PC-9 (cell line): ENCODE results near the gene DDX43. TPM values are rescaled to one million over a fixed set of nuclear protein-coding genes. Genes with fewer than 3 reads are reported as not detected.
A peak's percentile ranks its signal among the peaks of the same experiment; 100 is the strongest.

Source experiments
- BruUV-seq: library from RNA; stranded (reverse); fragments of 400-500 nt; replicated peaks from 2 replicates; lab custom pipeline; 2021; lab: Mats Ljungman, UMichigan
- CTCF ChIA-PET: fragments of 300-600 bp; sonication (Branson Sonifier 250); formaldehyde crosslinking; loops from one replicate; lab custom pipeline; 2022; ENCODE audit warnings: antibody characterized with exemption; lab: Charles Lee
- POLR2A ChIA-PET: fragments of 300-600 bp; sonication (Branson Sonifier 250); formaldehyde crosslinking; loops from one replicate; lab custom pipeline; 2022; ENCODE audit warnings: antibody characterized with exemption; ENCODE audit not compliant: unreplicated experiment; lab: Charles Lee
- DNase-seq, 2 experiments: peaks; one replicate each; pipeline versions ENCODE4 v3.0.0 to v3.0.0-alpha.2; 2015 to 2022; ENCODE audit warnings: mixed read lengths in 1 of 2
- H2AFZ ChIP-seq: fragments of 200-600 bp; sonication (generic); 2 replicates; pipeline ENCODE4 v1.8.1; 2017; ENCODE audit warnings: antibody characterized with exemption
- H3F3A ChIP-seq: fragments of 200-600 bp; sonication (generic); 2 replicates; pipeline ENCODE4 v1.8.1; 2017; ENCODE audit warnings: antibody characterized with exemption, mild to moderate bottlenecking, low read depth; ENCODE audit not compliant: insufficient read depth
- H3K27ac ChIP-seq: fragments of 200-600 bp; sonication (generic); 2 replicates; pipeline ENCODE4 v1.6.1; 2016; ENCODE audit warnings: mixed run types
- H3K27me3 ChIP-seq: fragments of 200-600 bp; sonication (generic); 2 replicates; pipeline ENCODE4 v1.6.1; 2016; ENCODE audit warnings: low read depth, mixed run types; ENCODE audit not compliant: insufficient read depth
- H3K36me3 ChIP-seq: fragments of 200-600 bp; sonication (generic); 2 replicates; pipeline ENCODE4 v1.6.1; 2016; ENCODE audit warnings: low read depth, mixed run types
- H3K4me1 ChIP-seq: fragments of 200-600 bp; sonication (generic); replicated peaks from 2 replicates; pipeline ENCODE4 v1.6.1; 2016; ENCODE audit warnings: mixed run types; ENCODE audit not compliant: insufficient read depth
- H3K4me2 ChIP-seq: fragments of 200-600 bp; sonication (generic); 2 replicates; pipeline ENCODE4 v1.6.1; 2017; ENCODE audit warnings: mixed run types
- H3K4me3 ChIP-seq: fragments of 200-600 bp; sonication (generic); 2 replicates; pipeline ENCODE4 v1.6.1; 2016; ENCODE audit warnings: mixed run types
- H3K79me2 ChIP-seq: fragments of 200-600 bp; sonication (generic); 2 replicates; pipeline ENCODE4 v1.6.1; 2017; ENCODE audit warnings: low read depth, mixed run types
- H3K9me2 ChIP-seq: fragments of 200-600 bp; sonication (generic); 2 replicates; pipeline ENCODE4 v1.8.1; 2017; ENCODE audit warnings: mild to moderate bottlenecking; ENCODE audit not compliant: insufficient read depth
- H3K9me3 ChIP-seq: fragments of 200-600 bp; sonication (generic); 2 replicates; pipeline ENCODE4 v1.8.1; 2016; ENCODE audit warnings: low read depth; ENCODE audit not compliant: insufficient read depth
- H4K20me1 ChIP-seq: fragments of 200-600 bp; sonication (generic); 2 replicates; pipeline ENCODE4 v1.8.1; 2017; ENCODE audit not compliant: insufficient read depth
- EZH2 ChIP-seq: fragments of 200-600 bp; sonication (generic); IDR thresholded peaks from 2 replicates; pipeline ENCODE4 v1.8.0; 2017; ENCODE audit warnings: antibody characterized with exemption, low read depth
- intact Hi-C: fragments of 100-400 bp; cut with micrococcal nuclease; formaldehyde crosslinking; loops from one replicate; pipeline ENCODE4 v1.10.0; 2022; ENCODE audit not compliant: unreplicated experiment
- total RNA-seq: library from RNA; stranded (reverse); gene quantifications from 2 replicates; pipeline ENCODE4 v1.2.3, GENCODE V29; 2021
- TF ChIP-seq, protein P1 (sequence below): fragments of 200-600 bp; sonication (generic); conservative IDR thresholded peaks from 2 replicates; pipeline ENCODE4 v1.6.1; 2017; ENCODE audit warnings: mixed run types, antibody characterized with exemption, mild to moderate bottlenecking, moderate library complexity

Gene DDX43
- total RNA-seq, 1 experiment from 2014 or later: 5.0 TPM

DNA sequence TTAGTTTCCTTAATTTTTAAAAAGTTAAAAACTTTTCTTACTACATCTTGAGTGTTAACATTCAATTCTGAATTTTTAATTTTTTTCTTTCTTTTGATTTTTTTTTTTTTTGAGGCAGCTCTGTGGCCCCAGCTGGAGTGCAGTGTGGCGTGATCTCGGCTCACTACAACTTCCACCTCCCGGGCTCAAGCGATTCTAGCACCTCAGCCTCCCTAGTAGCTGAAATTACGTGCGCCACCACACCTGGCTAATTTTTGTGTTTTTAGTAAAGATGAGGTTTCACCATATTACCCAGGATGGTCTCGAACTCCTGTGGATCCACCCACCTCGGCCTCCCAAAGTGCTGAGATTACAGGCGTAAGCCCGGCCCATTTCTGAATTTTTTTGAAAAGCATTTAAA lies 1.2 kb downstream of the DDX43 start:
- TF ChIP-seq EZH2: no peak
- TF ChIP-seq, protein P1, sequence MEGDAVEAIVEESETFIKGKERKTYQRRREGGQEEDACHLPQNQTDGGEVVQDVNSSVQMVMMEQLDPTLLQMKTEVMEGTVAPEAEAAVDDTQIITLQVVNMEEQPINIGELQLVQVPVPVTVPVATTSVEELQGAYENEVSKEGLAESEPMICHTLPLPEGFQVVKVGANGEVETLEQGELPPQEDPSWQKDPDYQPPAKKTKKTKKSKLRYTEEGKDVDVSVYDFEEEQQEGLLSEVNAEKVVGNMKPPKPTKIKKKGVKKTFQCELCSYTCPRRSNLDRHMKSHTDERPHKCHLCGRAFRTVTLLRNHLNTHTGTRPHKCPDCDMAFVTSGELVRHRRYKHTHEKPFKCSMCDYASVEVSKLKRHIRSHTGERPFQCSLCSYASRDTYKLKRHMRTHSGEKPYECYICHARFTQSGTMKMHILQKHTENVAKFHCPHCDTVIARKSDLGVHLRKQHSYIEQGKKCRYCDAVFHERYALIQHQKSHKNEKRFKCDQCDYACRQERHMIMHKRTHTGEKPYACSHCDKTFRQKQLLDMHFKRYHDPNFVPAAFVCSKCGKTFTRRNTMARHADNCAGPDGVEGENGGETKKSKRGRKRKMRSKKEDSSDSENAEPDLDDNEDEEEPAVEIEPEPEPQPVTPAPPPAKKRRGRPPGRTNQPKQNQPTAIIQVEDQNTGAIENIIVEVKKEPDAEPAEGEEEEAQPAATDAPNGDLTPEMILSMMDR: no peak
- H3K4me1 ChIP-seq: peaks cover 26% of the 10 kb centered on the region
- no peaks in the 10 kb centered on the region for H3K27me3 ChIP-seq
- H3K36me3 ChIP-seq: no peaks in the 10 kb centered on the region
- no peaks in the 10 kb centered on the region for H3K9me3 ChIP-seq
- ChIA-PET CTCF (interaction anchor here (0.6 kb wide), 1 partner anchor 215 kb away, joined by 6 read pairs; no protein-coding TSS in a partner anchor), POLR2A (interaction anchor here (0.6 kb wide), 1 partner anchor 89 kb away, joined by 9 read pairs; no protein-coding TSS in a partner anchor)
- intact Hi-C loops: no loop called here
- no peaks in the 10 kb centered on the region for H4K20me1 ChIP-seq
- no peak overlapping the region for H3K27ac ChIP-seq
- H3K9me2 ChIP-seq: no peaks in the 10 kb centered on the region
- H3F3A ChIP-seq: peaks cover 14% of the 10 kb centered on the region; the same call in 1 of the 2 replicates
- H3K4me3 ChIP-seq: peak overlapping the region; percentile 58; the same call in 1 of the 2 replicates
- H3K79me2 ChIP-seq: no peaks in the 10 kb centered on the region
- BruUV-seq: TSS peak; percentile 62
- no peak overlapping the region for H2AFZ ChIP-seq
- H3K4me2 ChIP-seq: peak overlapping the region; percentile 60; the same call in 1 of the 2 replicates
- no peak for DNase-seq

DNA sequence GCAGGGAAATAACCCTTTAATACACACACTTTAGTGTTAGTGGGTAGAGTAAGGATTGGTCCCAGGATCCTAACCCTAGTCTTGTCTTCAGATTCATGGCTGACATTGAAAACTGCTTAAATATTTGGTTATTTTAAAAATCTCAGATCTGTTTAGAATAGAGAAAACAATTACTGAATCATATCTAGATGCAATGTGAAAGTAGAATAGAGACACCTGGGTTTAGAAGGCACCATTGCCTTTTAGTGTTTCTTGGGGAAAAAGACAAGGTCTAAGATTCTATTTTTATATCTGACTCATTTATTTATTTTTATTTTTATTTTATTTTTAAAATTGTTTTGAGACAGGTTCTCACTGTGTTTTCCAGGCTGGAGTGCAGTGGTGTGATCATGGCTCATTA lies 6.0 kb downstream of the DDX43 start:
- peaks cover 15% of the 10 kb centered on the region for H3K4me1 ChIP-seq
- H3K36me3 ChIP-seq: no peaks in the 10 kb centered on the region
- BruUV-seq: no TSS peak
- ChIA-PET CTCF (no interaction called here), POLR2A (no interaction called here)
- H3F3A ChIP-seq: no peaks in the 10 kb centered on the region
- intact Hi-C loops: no loop called here
- H3K79me2 ChIP-seq: no peaks in the 10 kb centered on the region
- H3K27ac ChIP-seq: no peak overlapping the region
- DNase-seq: no peak
- H2AFZ ChIP-seq: no peak overlapping the region
- H3K4me3 ChIP-seq: no peak overlapping the region
- no peaks in the 10 kb centered on the region for H3K27me3 ChIP-seq
- H3K9me3 ChIP-seq: no peaks in the 10 kb centered on the region
- no peaks in the 10 kb centered on the region for H4K20me1 ChIP-seq
- no peak overlapping the region for H3K4me2 ChIP-seq
- TF ChIP-seq, protein P1: no peak
- TF ChIP-seq EZH2: no peak
- no peaks in the 10 kb centered on the region for H3K9me2 ChIP-seq

DNA sequence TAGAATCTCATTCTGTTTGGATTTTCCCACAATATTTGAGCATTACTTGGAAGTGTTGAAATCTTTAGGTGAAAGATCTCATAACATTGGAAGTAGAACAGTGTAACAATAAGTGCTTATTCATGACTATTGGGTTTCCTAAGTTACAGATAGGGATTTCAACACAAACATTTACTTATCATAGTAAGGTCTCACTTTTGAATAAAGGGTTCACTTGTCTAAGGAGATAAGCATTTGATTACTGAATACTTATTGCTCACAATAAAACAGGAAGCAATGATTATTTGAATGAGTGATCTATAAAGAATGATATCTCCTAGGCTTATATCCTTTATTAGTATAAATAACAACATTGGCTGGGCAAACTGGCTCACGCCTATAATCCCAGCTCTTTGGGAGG lies 14.8 kb downstream of the DDX43 start:
- no peaks in the 10 kb centered on the region for H3K9me3 ChIP-seq
- peak in 1 of 2 experiments; percentile 88 for DNase-seq
- no peak overlapping the region; the same call in 1 of the 2 replicates for H2AFZ ChIP-seq

More for the DNA sequence above, 14.8 kb downstream of the DDX43 start:
- intact Hi-C loops: no loop called here
- H3K27ac ChIP-seq: 0 out of 2 replicates have a peak overlapping the region, but pooled peaks have one; percentile 8
- ChIA-PET CTCF (no interaction called here), POLR2A (no interaction called here)
- no TSS peak for BruUV-seq
- no peaks in the 10 kb centered on the region for H3K79me2 ChIP-seq
- H3K4me3 ChIP-seq: no peak overlapping the region
- H3K4me1 ChIP-seq: peaks cover 7% of the 10 kb centered on the region; the same call in 1 of the 2 replicates
- no peak overlapping the region for H3K4me2 ChIP-seq
- H3K9me2 ChIP-seq: no peaks in the 10 kb centered on the region
- H3K27me3 ChIP-seq: no peaks in the 10 kb centered on the region
- TF ChIP-seq, protein P1: no peak
- no peak for TF ChIP-seq EZH2
- peaks cover 3% of the 10 kb centered on the region; the same call in 1 of the 2 replicates for H3F3A ChIP-seq
- no peaks in the 10 kb centered on the region for H4K20me1 ChIP-seq
- H3K36me3 ChIP-seq: no peaks in the 10 kb centered on the region
